Brain microvascular endothelial cell (primary cell): ENCODE results near the gene PRRX1.
A peak's percentile ranks its signal among the peaks of the same experiment; 100 is the strongest.

Experiments used
- DNase-seq: peaks from one replicate; pipeline ENCODE4 v3.0.0-alpha.2; 2020
- H3K27ac ChIP-seq: fragments of 250-450 bp; sonication (Bioruptor Pico); 2 replicates; pipeline ENCODE4 v1.5.1; 2020; ENCODE audit warnings: mild to moderate bottlenecking, moderate library complexity
- H3K27me3 ChIP-seq: fragments of 250-450 bp; sonication (Bioruptor Pico); replicated peaks from 2 replicates; pipeline ENCODE4 v1.5.1; 2020; ENCODE audit warnings: mild to moderate bottlenecking
- H3K36me3 ChIP-seq: fragments of 250-450 bp; sonication (Bioruptor Pico); replicated peaks from 2 replicates; pipeline ENCODE4 v1.5.1; 2020; ENCODE audit warnings: mild to moderate bottlenecking
- H3K4me3 ChIP-seq: 2 replicates; pipeline ENCODE4 v1.5.1; 2011; ENCODE audit warnings: low read depth, mild to moderate bottlenecking, control low read depth, low read length, moderate library complexity
- in situ Hi-C: cut with HindIII; loops from 2 replicates; pipeline ENCODE4 v1.10.0; 2017; ENCODE audit warnings: low sequenced_read_pairs, low pct_ligation_motif_present
- TF ChIP-seq, protein P1 (sequence below): IDR thresholded peaks from 2 replicates; pipeline ENCODE4 v1.5.1; 2011; ENCODE audit warnings: low read depth, mild to moderate bottlenecking, moderate library complexity, low read length, control low read depth, inconsistent platforms; ENCODE audit errors: missing control alignments

PRRX1 gene

DNA sequence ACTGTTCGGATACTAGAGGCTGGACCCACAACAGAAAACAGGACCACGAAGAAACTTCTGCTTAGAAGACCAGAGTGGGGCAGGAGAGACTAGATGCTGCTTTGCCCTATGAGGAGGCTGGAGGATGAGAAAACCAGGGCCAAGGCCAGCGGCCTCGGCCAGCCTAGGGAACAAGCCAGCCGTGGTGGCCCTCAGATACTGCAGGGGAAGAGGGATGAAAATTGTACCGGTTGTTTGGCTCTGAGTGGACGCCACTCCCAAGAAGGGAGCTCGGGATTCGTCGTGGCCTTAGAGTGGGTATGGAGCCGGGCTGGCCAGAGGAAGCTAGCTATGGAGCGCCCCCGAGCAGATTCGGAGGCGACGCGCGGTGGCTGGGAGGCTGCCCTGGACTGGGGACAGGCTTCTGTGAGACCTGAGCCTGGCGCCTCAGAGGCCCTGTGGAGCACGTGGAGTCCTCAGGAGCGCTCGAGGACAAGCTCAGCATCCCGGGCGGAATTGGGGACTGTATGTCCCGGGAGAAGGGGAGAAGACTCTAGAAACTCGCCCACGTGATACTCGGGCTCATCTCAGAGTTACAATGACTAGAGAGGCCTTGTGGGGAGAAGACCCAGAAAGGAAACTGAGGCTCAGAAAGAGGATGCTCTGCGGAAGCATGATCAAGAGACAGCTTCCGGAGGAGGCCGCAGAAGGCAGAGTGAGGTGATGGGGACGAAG is 2.8 kb downstream of the PRRX1 start:
- TF ChIP-seq, protein P1, sequence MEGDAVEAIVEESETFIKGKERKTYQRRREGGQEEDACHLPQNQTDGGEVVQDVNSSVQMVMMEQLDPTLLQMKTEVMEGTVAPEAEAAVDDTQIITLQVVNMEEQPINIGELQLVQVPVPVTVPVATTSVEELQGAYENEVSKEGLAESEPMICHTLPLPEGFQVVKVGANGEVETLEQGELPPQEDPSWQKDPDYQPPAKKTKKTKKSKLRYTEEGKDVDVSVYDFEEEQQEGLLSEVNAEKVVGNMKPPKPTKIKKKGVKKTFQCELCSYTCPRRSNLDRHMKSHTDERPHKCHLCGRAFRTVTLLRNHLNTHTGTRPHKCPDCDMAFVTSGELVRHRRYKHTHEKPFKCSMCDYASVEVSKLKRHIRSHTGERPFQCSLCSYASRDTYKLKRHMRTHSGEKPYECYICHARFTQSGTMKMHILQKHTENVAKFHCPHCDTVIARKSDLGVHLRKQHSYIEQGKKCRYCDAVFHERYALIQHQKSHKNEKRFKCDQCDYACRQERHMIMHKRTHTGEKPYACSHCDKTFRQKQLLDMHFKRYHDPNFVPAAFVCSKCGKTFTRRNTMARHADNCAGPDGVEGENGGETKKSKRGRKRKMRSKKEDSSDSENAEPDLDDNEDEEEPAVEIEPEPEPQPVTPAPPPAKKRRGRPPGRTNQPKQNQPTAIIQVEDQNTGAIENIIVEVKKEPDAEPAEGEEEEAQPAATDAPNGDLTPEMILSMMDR = no peak
- in situ Hi-C loops = no loop called here
- H3K27ac ChIP-seq = peak overlapping the region; percentile 85
- H3K4me3 ChIP-seq = peak overlapping the region; percentile 92
- H3K36me3 ChIP-seq = no peaks in the 10 kb centered on the region
- H3K27me3 ChIP-seq = no peaks in the 10 kb centered on the region
- peak; percentile 11 for DNase-seq

DNA sequence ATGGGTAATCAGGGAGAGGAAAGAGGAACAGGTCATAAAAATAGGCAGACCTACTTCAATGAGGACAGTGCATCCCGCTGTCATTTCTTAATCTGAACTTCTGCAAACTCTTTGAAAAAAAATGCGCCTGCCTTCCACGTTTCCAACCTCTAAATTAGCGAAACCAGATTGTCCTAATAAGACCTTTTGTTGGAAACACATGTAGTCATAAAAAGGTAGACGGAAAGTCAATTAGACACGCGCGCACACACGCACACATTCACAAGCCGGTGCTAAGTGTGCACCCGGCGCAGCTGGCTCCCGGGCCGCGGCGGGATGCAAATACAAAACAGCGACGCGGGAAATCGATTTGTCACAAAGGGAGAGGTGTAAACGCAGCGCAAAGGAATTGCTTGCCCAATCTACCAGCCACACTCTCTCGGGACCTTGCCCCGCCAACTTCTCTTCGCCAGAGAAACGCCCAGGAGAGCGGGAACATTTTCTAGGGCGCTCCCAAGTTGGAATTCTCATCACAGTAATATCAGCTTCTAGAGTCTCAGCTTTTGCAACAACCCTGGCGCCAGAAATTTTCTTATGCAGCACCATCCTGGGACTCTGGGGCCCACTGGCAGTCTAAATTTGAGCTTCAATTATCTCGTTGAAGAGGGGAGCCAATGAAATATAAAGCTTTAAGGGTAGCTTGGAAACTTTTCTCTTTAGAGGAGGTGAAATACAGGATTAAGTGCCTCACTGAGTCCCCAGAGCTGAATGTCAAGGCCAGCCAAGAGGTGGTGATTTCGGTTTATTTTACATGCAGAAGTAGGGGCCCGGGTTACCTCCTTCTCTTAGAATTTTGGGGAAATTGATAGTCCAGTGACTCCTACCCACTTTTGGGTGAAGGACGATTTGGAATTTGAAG is 4.5 kb downstream of the PRRX1 start:
- Histone ChIP-seq H3K27ac (peak overlapping the region; percentile 32), H3K36me3 (no peaks in the 10 kb centered on the region), H3K4me3 (peak overlapping the region; percentile 43), H3K27me3 (no peaks in the 10 kb centered on the region)
- peak; percentile 22 for DNase-seq
- TF ChIP-seq, protein P1 = no peak
- in situ Hi-C loops = no loop called here

DNA sequence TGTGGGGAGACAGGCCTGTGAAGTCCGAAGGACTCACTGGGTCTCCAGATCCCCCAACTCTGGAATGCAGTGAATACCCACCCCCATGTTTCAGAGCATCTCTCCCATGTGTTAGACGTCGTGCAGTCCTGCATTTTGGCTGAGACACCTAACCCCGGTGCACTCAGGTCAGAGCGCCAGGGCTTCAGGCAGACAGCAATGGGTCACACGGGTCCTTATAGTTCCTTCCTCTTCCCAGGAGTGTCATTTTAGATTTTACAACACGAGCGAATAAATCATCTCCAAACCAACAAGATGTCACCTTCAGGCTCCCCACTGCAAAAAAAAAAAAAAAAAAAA is 5.1 kb downstream of the PRRX1 start:
- TF ChIP-seq, protein P1 = no peak
- DNase-seq = no peak
- H3K36me3 ChIP-seq = no peaks in the 10 kb centered on the region
- no peak overlapping the region for H3K27ac ChIP-seq
- in situ Hi-C loops = no loop called here
- no peak overlapping the region for H3K4me3 ChIP-seq
- no peaks in the 10 kb centered on the region for H3K27me3 ChIP-seq

DNA sequence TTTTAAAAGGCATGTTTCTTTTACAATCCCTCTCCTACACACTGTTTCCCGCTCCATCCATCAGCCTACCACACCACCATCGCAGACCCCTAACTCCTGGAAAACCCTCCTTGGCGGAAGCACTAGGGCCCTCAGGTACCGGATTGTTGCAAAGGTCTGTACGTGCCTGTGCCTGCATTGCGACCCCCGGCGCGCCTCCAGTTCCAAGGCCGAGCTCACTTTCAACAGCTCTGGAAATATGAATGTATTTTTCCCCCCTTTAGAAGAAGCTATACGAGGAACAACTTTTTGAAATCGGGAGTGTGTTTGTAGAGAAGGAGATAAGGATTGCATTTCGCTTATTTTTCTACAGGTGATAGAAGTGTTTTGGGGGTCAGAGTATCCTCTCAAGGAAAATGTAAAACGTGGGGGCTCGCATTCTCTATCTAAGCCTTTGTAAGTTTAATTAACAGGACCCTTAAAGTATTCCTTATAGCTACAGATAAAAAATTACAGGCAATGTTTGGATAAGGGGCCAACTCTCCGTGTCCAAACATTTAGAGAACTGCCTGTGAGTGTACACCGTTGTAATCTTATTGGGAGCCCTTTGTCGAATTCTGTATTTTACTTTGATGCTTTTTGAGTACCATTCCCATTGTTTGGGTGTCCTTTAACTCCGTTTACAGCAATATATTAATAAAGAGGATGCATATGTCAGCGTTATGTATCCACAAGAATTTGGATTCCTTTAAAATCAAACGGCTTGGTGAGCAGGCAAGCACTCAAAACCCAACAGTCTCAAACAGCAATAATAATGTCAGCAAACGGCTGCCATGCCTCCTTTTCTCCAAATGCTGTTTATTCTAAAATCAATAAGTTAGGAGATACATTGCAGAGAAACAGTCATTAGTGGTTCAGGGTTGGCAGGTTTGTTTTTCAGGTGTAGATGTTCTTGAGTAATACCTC is 5.9 kb downstream of the PRRX1 start:
- Histone ChIP-seq H3K27me3 (no peaks in the 10 kb centered on the region), H3K4me3 (no peak overlapping the region), H3K27ac (no peak overlapping the region), H3K36me3 (no peaks in the 10 kb centered on the region)
- DNase-seq = no peak
- in situ Hi-C loops = no loop called here
- TF ChIP-seq, protein P1 = no peak

DNA sequence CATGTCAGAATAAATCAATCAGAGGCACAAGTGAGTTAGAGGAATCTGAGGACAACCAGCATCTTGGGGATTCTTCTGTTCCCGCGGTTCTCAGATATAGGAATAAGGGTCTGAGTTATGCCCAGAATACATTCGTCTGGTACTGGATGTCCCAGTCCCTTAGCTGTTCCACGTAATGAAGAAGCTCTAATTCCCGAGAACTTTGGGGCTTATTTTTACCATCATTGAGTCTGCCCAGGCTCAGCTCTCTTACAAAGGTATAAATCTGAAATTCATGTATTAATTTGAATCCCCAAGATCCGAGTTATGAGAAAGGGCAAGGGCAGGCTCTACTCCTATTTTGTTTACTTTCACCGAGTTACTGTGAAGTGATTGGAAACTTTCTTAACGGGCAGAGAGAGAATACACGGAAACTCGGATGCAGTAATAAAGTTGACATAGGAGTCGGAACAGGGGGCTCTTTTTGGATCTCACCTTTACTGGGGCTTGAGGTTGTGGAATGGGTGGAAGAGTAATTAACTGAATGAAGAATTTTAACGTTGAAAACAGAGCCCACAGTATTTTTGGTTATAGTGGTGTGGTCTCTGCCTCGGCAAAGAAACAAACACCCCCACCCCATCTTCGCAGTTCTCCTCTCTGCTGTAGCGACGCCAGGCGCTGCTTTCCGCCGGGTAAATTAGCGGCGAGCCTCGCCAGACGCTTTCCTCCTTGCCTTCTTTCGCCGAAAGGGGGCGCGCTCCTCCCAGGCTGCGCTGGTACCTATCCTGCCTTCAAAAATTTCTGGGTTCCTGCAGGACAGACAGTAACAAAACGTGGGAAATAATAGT is 7.1 kb downstream of the PRRX1 start:
- H3K27me3 ChIP-seq = no peaks in the 10 kb centered on the region
- peak overlapping the region; percentile 28 for H3K27ac ChIP-seq

More for the DNA sequence above, 7.1 kb downstream of the PRRX1 start:
- TF ChIP-seq, protein P1 = peak; percentile 89
- peak overlapping the region; percentile 33 for H3K4me3 ChIP-seq
- DNase-seq = peak; percentile 56
- H3K36me3 ChIP-seq = no peaks in the 10 kb centered on the region
- in situ Hi-C loops = no loop called here
